Amniotic stem cell (primary cell): Measurements from ENCODE around the gene CHKA.

Experiments used
- DNase-seq: peaks from one replicate; lab custom pipeline; 2025; lab: John Stamatoyannopoulos, UW

Gene CHKA

GRCh38 chr11:68031144-68031464, 90.1 kb downstream of the CHKA start:
- DNase-seq, result no peak

DNA sequence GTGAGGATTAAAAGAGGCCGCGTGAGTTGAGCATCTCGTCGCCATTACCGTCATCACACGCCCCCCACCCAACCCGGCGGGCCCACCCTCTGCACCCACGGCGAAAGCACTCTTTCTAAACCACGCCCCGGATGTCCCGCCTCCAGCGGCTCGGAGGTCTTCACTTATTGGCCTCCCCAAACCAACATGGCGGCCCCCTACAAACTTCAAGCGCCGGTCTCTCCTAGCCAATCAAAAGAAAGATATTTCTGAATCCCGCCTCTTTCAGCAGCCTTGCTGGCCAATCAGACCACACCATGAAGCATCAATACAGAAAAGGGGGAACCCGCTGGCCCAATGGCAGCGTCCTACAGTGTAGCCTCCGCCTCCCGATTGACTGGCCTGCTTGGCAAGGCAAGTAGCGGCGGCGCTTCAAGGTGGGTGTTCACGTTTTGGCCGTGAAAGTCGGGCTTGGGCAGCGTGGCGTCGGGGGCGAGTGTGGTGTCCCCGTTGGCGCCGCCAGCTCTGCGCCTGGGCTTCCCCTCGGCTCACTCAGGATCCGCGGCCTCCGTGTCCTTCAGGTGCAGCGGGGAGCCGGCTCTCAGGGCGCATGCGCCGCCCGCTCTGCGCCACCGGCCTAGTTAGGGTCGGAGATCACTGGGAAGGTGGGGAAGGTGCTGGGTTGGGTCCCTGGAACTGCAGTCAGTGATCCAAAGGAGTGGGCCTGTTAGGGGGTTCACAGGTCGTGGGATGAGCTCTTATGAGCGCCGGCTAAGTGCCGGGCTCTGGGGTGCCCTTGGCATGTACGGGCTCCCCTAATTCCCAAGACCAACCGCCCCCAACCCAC, 90.7 kb downstream of the CHKA start, which contains the start of gene NDUFS8:
TSS of gene NDUFS8 (plus strand) at position 364 of the 826 bp plus-strand sequence. CDS start 1,471 bp downstream, outside the sequence.
- DNase-seq, result peak; percentile 99

DNA sequence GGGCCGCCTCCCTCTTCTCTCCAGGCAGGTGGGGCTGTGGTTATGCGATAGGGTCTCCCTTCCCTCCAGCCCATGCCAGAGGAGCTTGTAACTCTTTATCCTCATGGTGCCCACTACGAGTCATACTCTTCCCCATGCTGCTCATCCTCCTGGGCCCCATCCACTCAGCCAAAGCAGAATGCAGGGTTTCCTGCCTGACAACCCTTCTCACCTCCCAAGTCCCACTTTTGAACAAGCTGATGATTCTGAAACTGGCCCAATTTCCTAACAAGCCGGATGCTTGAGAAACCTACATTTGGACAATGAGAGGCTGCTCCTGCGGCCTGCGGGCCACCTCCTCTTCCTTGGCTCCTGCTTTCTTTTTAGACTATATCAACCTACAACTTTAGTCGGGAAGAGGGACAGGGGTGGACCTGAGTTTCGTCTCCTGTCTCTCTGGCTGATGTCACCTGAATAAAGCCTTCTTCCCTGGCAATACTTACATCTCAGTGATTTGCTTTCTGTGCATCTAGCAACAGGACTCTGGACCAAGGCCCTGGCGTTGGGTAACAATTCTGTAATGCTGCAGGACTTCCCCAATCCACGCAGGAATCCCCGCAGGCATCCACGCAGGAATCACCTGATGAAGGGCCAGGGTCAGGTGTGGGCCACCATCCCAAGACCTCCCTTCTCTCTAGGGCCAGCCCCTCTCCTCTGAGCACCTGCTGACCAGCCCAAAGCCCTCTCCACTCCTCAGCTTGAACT, 92.2 kb downstream of the CHKA start:
- no peak for DNase-seq

GRCh38 chr11:68027667-68028066, 93.5 kb downstream of the CHKA start:
- no peak for DNase-seq

GRCh38 chr11:68026391-68027105, 94.6 kb downstream of the CHKA start:
- no peak for DNase-seq

DNA sequence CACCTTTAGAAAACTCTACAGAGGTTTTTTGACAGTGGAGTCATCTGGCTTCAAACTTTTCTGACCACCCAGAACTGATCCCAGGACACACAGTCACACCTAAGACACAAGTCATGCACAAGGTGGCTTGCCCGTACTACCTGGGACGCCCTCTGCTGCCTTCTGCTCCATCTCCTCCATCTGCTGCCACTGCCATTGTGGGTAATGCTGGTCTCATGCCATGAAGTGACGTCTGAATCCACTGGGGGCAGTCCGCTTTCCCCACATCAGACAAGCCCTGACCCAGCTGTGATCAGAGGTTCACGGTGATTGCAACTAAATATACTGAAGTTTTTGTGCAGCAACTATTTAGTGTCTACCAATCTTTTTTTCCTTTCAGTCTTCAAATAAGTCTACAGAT, 96.1 kb downstream of the CHKA start:
- DNase-seq, result no peak

GRCh38 chr11:68024508-68024907, 96.7 kb downstream of the CHKA start:
- no peak for DNase-seq

DNA sequence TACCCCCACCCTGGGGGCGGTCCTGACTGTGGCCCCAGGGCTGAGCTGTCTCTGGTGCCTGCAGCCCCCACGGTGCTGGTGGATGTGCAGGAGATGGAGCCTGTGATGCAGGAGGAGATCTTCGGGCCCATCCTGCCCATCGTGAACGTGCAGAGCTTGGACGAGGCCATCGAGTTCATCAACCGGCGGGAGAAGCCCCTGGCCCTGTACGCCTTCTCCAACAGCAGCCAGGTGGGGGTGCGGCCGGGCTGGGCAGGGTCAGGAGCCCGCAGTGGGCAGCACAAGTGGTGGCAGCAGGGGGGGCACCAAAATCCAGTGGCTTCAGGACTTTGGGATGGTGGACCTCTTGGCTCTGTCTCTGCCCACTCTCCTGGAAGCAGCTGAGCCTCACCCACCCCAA, 98.7 kb downstream of the CHKA start:
- DNase-seq, result no peak

DNA sequence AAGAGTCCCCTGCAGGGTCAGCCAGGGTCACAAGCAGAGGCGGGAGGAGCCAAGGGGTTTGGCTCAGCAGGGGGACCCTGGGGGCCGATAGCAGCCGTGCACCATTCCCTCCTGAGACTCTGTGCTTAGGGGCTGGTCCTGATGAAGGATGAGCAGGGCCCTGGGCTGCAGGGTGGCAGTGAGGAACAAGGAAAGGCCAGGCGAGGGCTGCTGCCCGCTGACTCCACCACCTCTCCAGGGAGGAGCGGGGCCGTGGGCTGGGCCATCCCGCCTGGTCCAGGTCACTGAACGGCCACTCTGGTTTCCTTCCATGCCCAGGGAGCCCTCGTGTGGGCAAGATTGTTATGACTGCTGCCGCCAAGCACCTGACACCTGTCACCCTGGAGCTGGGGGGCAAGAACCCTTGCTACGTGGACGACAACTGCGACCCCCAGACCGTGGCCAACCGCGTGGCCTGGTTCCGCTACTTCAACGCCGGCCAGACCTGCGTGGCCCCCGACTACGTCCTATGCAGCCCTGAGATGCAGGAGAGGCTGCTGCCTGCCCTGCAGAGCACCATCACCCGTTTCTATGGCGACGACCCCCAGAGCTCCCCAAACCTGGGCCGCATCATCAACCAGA, 99.9 kb downstream of the CHKA start:
- no peak for DNase-seq

DNA sequence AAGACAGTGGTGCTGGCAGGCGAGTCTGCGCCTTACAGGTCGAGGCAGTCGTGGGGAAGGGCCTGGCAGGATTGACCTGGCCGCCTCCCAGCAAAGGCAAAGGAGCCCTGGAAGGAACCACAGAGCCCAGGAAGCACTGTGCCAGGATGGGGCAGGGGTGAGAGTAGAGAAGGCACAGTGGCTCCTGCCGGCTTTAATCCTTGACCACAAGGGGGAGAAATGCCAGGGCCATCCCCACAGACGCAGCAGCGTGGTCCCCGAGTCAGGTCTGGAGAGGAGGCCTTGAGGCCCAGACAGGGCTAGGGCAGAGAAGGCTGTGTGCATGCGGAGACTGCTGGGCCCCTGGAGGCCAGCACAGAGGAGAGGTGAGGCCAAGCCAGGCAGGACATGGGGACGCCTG, 100.6 kb downstream of the CHKA start:
- DNase-seq, result no peak

GRCh38 chr11:68019486-68019885, 101.7 kb downstream of the CHKA start:
- no peak for DNase-seq

DNA sequence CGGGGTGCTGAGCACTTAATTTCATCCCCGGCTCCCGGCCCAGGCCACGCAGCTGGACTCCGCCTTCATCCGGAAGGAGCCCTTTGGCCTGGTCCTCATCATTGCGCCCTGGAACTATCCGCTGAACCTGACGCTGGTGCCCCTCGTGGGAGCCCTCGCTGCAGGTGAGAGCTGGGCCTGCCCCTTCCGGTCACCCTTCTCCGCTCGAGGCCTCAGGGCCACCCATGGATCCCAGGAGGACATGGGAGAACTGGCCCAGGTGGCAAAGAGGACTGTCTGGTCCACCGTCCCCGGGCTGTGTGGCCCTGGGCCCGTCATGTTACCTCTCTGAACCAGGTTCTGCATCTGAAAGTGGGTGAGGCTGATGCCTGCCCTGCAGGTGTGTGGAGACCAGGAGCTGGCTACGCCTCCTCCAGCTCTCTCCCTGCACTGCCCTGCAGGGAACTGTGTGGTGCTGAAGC, 102.4 kb downstream of the CHKA start:
- no peak for DNase-seq

- DNase-seq, result no peak
These were observed 103.0 kb downstream of the CHKA start for GRCh38 chr11:68017980-68018729.

DNA sequence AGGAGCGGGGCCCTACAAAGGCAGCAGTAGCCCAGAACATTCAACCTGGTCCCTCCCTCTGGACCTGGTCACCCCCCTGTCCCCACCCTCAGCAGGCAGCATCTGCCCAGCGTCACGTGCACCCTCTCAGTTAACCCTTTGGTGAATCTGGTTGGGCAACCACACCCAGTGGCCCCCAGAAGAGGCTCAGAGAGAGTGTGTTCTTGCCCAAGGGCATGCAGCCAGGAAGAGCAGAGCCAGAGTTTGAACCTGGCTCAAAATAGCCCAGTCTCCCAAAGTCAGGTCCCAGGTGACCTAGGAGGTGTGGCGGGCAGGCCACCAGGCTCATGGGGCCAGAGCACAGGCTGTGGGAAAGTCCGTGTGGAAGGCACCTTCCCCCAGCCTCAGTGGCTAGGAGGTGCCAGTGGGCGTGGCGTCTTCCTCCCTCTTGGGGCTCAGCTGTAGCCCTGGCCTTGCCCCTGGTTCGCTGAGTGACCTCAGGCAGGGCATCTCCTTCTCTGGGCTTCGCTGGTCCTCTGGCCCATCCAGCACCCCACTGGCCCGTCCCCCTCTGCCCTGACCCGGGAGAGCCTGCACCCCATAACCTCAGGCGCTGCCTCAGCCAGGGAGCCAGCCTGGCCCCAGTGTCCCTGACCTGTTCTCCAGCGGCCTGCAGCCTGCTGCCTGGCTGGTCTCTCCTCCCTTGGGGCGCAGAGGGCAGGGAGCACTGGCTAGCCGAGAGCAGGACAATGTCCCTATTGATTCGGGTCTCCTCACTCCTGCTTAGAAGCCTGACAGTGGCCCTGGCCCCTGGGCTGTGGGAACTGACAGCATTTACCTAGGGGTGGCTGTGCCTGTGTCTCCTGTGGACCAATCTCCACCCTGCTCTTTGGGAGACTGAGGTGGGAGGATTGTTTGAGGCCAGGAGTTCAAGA, 104.0 kb downstream of the CHKA start:
- no peak for DNase-seq

GRCh38 chr11:68016161-68016903, 104.9 kb downstream of the CHKA start:
- DNase-seq, result no peak

- DNase-seq, result no peak
These were observed 105.7 kb downstream of the CHKA start for GRCh38 chr11:68015467-68015866.

DNA sequence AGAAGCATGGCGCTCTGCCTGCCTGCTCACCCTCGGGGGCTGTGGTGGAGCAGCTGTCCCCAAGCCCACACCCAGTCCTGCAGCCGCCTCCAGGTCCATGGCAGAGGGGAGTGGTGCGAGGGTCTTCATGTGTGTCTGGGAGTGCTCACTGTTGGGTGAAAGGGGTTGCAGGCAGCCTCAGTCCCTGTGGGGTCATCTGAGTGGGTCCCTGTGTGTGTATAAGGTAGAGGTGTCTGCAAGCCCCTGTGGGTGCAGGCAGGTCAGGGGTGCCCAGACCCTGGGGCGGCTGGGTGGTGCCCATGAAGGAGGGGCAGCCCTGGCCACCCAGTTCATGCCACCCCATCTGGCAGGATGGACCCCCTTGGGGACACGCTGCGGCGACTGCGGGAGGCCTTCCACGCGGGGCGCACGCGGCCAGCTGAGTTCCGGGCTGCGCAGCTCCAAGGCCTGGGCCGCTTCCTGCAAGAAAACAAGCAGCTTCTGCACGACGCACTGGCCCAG, 106.2 kb downstream of the CHKA start:
- no peak for DNase-seq

DNA sequence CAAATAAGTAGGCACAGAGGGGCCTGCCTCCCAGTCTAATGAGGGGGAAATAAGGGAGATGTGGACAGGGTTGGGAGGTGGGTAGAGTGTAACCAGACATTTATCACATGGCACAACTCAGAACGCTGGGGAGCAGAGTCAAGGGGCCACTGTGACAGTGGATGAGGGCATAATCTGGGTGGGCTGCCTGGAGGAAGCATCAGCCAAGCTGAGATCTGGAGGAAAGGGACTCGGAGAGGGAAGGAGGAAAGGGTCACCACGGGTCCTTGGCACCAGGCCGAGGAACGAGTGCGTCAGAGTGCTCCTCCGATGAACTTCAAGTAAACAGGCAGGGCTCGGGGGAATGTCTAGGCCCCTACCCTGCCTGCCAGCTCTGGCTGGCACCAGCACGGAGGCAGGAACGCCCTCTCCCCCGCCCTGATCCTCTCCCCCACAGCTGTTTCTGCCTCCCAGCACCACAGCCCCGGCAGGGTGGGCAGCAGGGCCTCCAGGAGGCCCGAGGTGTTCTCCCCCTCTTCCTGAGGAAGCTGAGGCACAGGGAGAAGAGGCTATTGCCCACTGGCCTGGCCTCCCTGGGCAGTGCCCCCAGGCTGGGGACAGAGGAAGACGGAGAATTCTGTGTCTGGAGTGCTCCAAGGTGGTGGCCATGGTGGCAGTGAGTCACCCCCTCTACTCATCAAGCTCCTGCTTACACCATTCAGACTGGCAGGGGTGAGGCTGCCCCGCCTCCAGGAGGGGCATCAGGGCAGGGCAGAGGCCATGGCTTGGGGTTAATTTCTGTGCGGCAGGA, 106.8 kb downstream of the CHKA start:
- DNase-seq, result peak; percentile 10
